Measurements from ENCODE around the gene DPF3. TPM values are rescaled to one million over a fixed set of nuclear protein-coding genes. Genes with fewer than 3 reads are reported as not detected.

The DPF3 gene
- total and polyA plus RNA-seq, 2 of the 13 experiments (the other 11 are each of a cell fraction or from before 2014, with no cell fraction given): 0.09 to 0.60 TPM

GRCh38 chr14:72747652-72748051 lies 146.2 kb downstream of the DPF3 start:
- no peaks in the 10 kb centered on the region for H3K79me2 ChIP-seq (ENCODE audit: insufficient read depth, low read length)
- no TSS peak for BruUV-seq (replicated peaks)
- H3K9ac ChIP-seq (ENCODE audit: insufficient read depth, low read depth, low read length): no peak overlapping the region
- TF ChIP-seq ZNF431 (CRISPR knock-in tag; IDR thresholded peaks at IDR 0.05; ENCODE audit: borderline replicate concordance, low read depth) (peak; percentile 66; the same call in 1 of the 2 replicates), ZBTB20 (CRISPR knock-in tag; IDR thresholded peaks at IDR 0.05; ENCODE audit: borderline replicate concordance, low read depth) (no peak)
- H2AFZ ChIP-seq (ENCODE audit: low read length): no peak overlapping the region
- CTCF ChIA-PET (ENCODE audit: low intra/inter-chr PET ratio, low total read pairs): no interaction called here
- FAIRE-seq (no peak), ATAC-seq (no peak), DNase-seq (ENCODE audit: low spot score) (no peak)
- no peaks in the 10 kb centered on the region for H3K36me3 ChIP-seq (replicated peaks in 1 of 2; ENCODE audit: control insufficient read depth in 1 of 2, insufficient read depth in 2 of 2, low read length in 2 of 2)
- no peak overlapping the region for H3K4me3 ChIP-seq (replicated peaks in 1 of 3; ENCODE audit: insufficient read depth in 1 of 3, low read depth in 2 of 3, low read length in 3 of 3)
- H3K27ac ChIP-seq (ENCODE audit: extremely low read length, insufficient read depth, low read length): no peak overlapping the region
- WGBS (ENCODE audit: low lambda C conversion rate): 28% methylated on average over 3 of the region's 3 CpGs
- no peak overlapping the region for H3K4me2 ChIP-seq (ENCODE audit: low read depth, low read length)
- H3K4me1 ChIP-seq (ENCODE audit: insufficient read depth, low read length): no peaks in the 10 kb centered on the region
- in situ Hi-C loops (cut with HindIII; ENCODE audit: extremely low pct_ligation_motif_present, low pct_unique_long_range_greater_than_20kb): no loop called here
- POLR2A ChIA-PET: no interaction called here
- H3K9me3 ChIP-seq (ENCODE audit: low read length): no peaks in the 10 kb centered on the region; the same call in 1 of the 2 replicates
- no peaks in the 10 kb centered on the region for H4K20me1 ChIP-seq (ENCODE audit: insufficient read depth, low read length)
- intact Hi-C loops (cut with micrococcal nuclease; ENCODE audit: unreplicated experiment): no loop called here
- H3K27me3 ChIP-seq (ENCODE audit: control insufficient read depth in 1 of 2, insufficient read depth in 2 of 2, low read length in 2 of 2): 0 out of 5 replicates have a peak, but pooled peaks cover 0 to 2% of the 10 kb centered on the region in 2 experiments

- in situ Hi-C loops (cut with HindIII; ENCODE audit: extremely low pct_ligation_motif_present, low pct_unique_long_range_greater_than_20kb) (no loop called here), intact Hi-C loops (cut with micrococcal nuclease; ENCODE audit: unreplicated experiment) (no loop called here)
- H2AFZ ChIP-seq (ENCODE audit: low read length): no peak overlapping the region
- WGBS (ENCODE audit: low lambda C conversion rate): 57% methylated on average over 13 of the region's 20 CpGs
- no peaks in the 10 kb centered on the region for H4K20me1 ChIP-seq (ENCODE audit: insufficient read depth, low read length)
- no peak overlapping the region for H3K4me2 ChIP-seq (ENCODE audit: low read depth, low read length)
- FAIRE-seq: no peak
- no peak overlapping the region for H3K9ac ChIP-seq (ENCODE audit: insufficient read depth, low read depth, low read length)
- no peak overlapping the region for H3K27ac ChIP-seq (ENCODE audit: extremely low read length, insufficient read depth, low read length)
- H3K4me1 ChIP-seq (ENCODE audit: insufficient read depth, low read length): no peaks in the 10 kb centered on the region
- H3K4me3 ChIP-seq (replicated peaks in 1 of 3; ENCODE audit: insufficient read depth in 1 of 3, low read depth in 2 of 3, low read length in 3 of 3): no peak overlapping the region
- ChIA-PET POLR2A (no interaction called here), CTCF (ENCODE audit: low intra/inter-chr PET ratio, low total read pairs) (interaction anchor here (1.1 kb wide), 1 partner anchor 159 kb away, joined by 4 read pairs; no protein-coding TSS in a partner anchor)
- no peak for DNase-seq (ENCODE audit: low spot score)
- H3K9me3 ChIP-seq (ENCODE audit: low read length): no peaks in the 10 kb centered on the region; the same call in 1 of the 2 replicates
- H3K27me3 ChIP-seq (ENCODE audit: control insufficient read depth in 1 of 2, insufficient read depth in 2 of 2, low read length in 2 of 2): peaks cover 0 to 3% of the 10 kb centered on the region in 2 experiments; a peak in 2 of 5 replicates
- H3K79me2 ChIP-seq (ENCODE audit: insufficient read depth, low read length): no peaks in the 10 kb centered on the region
- H3K36me3 ChIP-seq (replicated peaks in 1 of 2; ENCODE audit: control insufficient read depth in 1 of 2, insufficient read depth in 2 of 2, low read length in 2 of 2): no peaks in the 10 kb centered on the region
- ATAC-seq: no peak
- no TSS peak for BruUV-seq (replicated peaks)
- TF ChIP-seq REPIN1 (CRISPR knock-in tag; IDR thresholded peaks at IDR 0.05; ENCODE audit: borderline replicate concordance, low read depth) (no peak), STAG1 (CRISPR knock-in tag; IDR thresholded peaks at IDR 0.05) (peak; percentile 50), POGZ (CRISPR knock-in tag; IDR thresholded peaks at IDR 0.05) (no peak), ZSCAN29 (CRISPR knock-in tag; conservative IDR thresholded peaks at IDR 0.05) (no peak), HOXA7 (CRISPR knock-in tag; IDR thresholded peaks at IDR 0.05) (no peak), ZIK1 (CRISPR knock-in tag; IDR thresholded peaks at IDR 0.05; ENCODE audit: borderline replicate concordance, low read depth) (no peak), FOXC1 (CRISPR knock-in tag; IDR thresholded peaks at IDR 0.05; ENCODE audit: borderline replicate concordance) (no peak), SMC3 (IDR thresholded peaks at IDR 0.05; ENCODE audit: low read length) (peak; percentile 37; the same call in 1 of the 2 replicates), TRAFD1 (CRISPR knock-in tag; IDR thresholded peaks at IDR 0.05; ENCODE audit: borderline replicate concordance) (no peak), PHF8 (CRISPR knock-in tag; IDR thresholded peaks at IDR 0.05) (no peak), TIGD3 (CRISPR knock-in tag; IDR thresholded peaks at IDR 0.05; ENCODE audit: borderline replicate concordance) (no peak), XBP1 (CRISPR knock-in tag; IDR thresholded peaks at IDR 0.05) (no peak)
Observed at GRCh38 chr14:72745991-72746980, 147.6 kb downstream of the DPF3 start.
